Uterus (tissue), 4 donors: Measurements from ENCODE around the gene EEF1B2. TPM values are rescaled to one million over a fixed set of nuclear protein-coding genes. Genes with fewer than 3 reads are reported as not detected.
"Not testable (repeated sequence)": the region's sequence is repeated elsewhere in the genome, so short reads cannot be mapped to it uniquely, and the experiment has no call there.

Experiments used
- DNase-seq, 2 donors: peaks; one replicate each; pipeline ENCODE4 v3.0.0-alpha.2; 2019 to 2020
- H3K27ac ChIP-seq, 2 donors: fragments of 200-600 bp; sonication (generic); 1 replicate in 1 of 2; 2 replicates in 1 of 2; pipeline ENCODE4 v1.5.1; 2016 to 2018
- H3K27me3 ChIP-seq, 2 donors: fragments of 200-600 bp; sonication (generic); one replicate each; pipeline ENCODE4 v1.5.1; 2018 to 2019; ENCODE audit warnings: control low read depth in 1 of 2
- H3K36me3 ChIP-seq, 2 donors: fragments of 200-600 bp; sonication (generic); one replicate each; pipeline ENCODE4 v1.5.1; 2019; ENCODE audit warnings: control low read depth in 1 of 2
- H3K4me1 ChIP-seq, 2 donors: fragments of 200-600 bp; sonication (generic); one replicate each; pipeline ENCODE4 v1.5.1; 2018 to 2019; ENCODE audit warnings: control low read depth in 1 of 2
- H3K4me3 ChIP-seq, 2 donors: fragments of 200-600 bp; sonication (generic); 1 replicate in 1 of 2; 2 replicates in 1 of 2; pipeline ENCODE4 v1.5.1; 2018 to 2019; ENCODE audit warnings: mild to moderate bottlenecking in 1 of 2
- H3K9me3 ChIP-seq, 2 donors: fragments of 200-600 bp; sonication (generic); one replicate each; pipeline ENCODE4 v1.5.1; 2019; ENCODE audit warnings: control low read depth in 1 of 2
- POLR2A ChIP-seq, 2 donors: fragments of 450-650 bp; IDR thresholded peaks; one replicate each; pipeline ENCODE4 v1.6.1; 2016; ENCODE audit warnings: antibody characterized with exemption in 2 of 2, mild to moderate bottlenecking in 1 of 2, moderate library complexity in 1 of 2
- intact Hi-C: fragments of 100-400 bp; cut with DNase I; formaldehyde crosslinking; loops from one replicate; pipeline ENCODE4 v1.15.1; 2023; ENCODE audit warnings: low total_unique reads
- total RNA-seq, 4 donors: library from RNA; depleted of rRNA in 3 of 4; stranded (reverse); fragments of >200 nt in 3 of 4; gene quantifications; one replicate each; pipeline versions ENCODE4 v1.1.0 to v1.2.4, GENCODE V29; 2014 to 2023
- TF ChIP-seq, protein P1 (sequence below), 4 experiments: fragments of 200-600 bp in 2 of 4; fragments of 450-650 bp in 2 of 4; sonication (generic) in 2 of 4; IDR thresholded peaks; one replicate each; pipeline ENCODE4 v1.5.1; 2016 to 2019; ENCODE audit warnings: antibody characterized with exemption in 4 of 4, mild to moderate bottlenecking in 2 of 4, moderate library complexity in 1 of 4
- donor health status: DM: yes; HTN: yes; CAD: no.

Gene EEF1B2
- total RNA-seq, 4 donors from 2014 or later, result 267 to 794 (median 564) TPM

DNA sequence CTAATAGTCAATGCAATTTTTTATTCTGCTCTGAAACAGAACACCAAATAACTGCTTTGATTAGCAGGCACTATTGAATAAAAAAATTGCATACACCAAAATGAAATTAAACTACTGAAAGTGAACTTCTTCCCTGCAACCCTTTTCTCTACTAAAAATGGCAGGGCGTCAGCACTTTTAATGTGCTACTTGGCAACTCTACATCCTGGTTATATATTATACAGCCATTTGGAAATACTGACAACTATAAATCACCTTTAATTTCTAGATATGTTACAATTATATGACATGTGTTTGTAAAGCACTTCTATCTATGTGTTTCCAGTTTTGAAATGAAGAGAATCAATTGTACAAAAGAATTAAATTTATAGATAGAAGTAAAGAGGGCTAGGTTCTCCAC, 10.4 kb upstream of the EEF1B2 start:
- Histone ChIP-seq H3K36me3 (no peaks in the 10 kb centered on the region), H3K4me1 (no peaks in the 10 kb centered on the region), H3K27ac (no peak overlapping the region), H3K27me3 (no peaks in the 10 kb centered on the region), H3K4me3 (no peak overlapping the region), H3K9me3 (no peaks in the 10 kb centered on the region)
- intact Hi-C loops, result no loop called here
- TF ChIP-seq, protein P1, sequence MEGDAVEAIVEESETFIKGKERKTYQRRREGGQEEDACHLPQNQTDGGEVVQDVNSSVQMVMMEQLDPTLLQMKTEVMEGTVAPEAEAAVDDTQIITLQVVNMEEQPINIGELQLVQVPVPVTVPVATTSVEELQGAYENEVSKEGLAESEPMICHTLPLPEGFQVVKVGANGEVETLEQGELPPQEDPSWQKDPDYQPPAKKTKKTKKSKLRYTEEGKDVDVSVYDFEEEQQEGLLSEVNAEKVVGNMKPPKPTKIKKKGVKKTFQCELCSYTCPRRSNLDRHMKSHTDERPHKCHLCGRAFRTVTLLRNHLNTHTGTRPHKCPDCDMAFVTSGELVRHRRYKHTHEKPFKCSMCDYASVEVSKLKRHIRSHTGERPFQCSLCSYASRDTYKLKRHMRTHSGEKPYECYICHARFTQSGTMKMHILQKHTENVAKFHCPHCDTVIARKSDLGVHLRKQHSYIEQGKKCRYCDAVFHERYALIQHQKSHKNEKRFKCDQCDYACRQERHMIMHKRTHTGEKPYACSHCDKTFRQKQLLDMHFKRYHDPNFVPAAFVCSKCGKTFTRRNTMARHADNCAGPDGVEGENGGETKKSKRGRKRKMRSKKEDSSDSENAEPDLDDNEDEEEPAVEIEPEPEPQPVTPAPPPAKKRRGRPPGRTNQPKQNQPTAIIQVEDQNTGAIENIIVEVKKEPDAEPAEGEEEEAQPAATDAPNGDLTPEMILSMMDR (IDR thresholded peaks at IDR 0.05), result no peak
- no peak for TF ChIP-seq POLR2A (IDR thresholded peaks at IDR 0.05)
- DNase-seq, result no peak

DNA sequence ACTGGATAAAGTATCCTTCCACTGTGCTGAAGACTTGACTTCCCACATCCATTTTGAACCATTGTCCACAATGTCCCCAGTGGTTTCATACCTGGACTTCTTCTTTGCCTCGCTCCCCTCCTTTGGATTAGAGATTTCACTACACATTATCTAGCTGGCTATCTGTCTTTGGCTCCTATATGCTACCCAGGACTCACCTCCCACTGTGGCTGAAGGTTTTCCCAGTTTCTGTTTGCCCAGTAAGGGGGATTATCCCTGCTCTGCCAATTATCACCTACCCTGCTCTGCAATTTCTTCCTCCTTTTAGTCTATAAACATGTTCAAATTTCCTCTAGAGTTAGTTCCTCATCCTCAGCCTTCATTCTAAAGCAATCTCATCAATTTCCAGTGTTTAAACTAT, 9.5 kb upstream of the EEF1B2 start:
- H3K36me3 ChIP-seq, result no peaks in the 10 kb centered on the region
- no peak overlapping the region for H3K4me3 ChIP-seq
- intact Hi-C loops, result no loop called here
- no peaks in the 10 kb centered on the region for H3K9me3 ChIP-seq
- H3K27ac ChIP-seq, result no peak overlapping the region
- DNase-seq, result no peak
- no peaks in the 10 kb centered on the region for H3K27me3 ChIP-seq
- no peaks in the 10 kb centered on the region for H3K4me1 ChIP-seq
- TF ChIP-seq POLR2A (IDR thresholded peaks at IDR 0.05), result no peak
- TF ChIP-seq, protein P1 (IDR thresholded peaks at IDR 0.05), result no peak

DNA sequence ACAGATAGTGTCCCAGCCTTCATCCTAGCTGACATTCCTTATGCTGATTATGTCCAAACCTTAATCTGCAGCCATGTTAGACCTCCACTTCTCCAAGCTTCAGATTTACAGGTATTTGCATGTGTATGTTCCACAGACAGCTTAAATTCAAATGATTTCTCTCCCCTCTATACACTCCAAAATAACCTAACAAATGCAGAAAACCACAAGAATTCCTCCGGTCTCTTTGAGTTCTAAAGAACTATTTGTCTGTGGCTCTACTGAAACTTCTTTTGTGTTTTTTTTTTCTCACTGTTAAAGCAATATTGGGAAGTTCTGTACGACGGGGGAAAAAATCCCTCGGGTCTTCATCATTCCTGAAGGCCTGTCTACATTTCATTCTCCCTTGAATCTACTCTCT, 9.1 kb upstream of the EEF1B2 start:
- TF ChIP-seq POLR2A (IDR thresholded peaks at IDR 0.05), result no peak
- TF ChIP-seq, protein P1 (IDR thresholded peaks at IDR 0.05), result no peak
- Histone ChIP-seq H3K27ac (no peak overlapping the region), H3K9me3 (no peaks in the 10 kb centered on the region), H3K36me3 (no peaks in the 10 kb centered on the region), H3K27me3 (no peaks in the 10 kb centered on the region), H3K4me1 (no peaks in the 10 kb centered on the region), H3K4me3 (no peak overlapping the region)
- no peak for DNase-seq
- intact Hi-C loops, result no loop called here

DNA sequence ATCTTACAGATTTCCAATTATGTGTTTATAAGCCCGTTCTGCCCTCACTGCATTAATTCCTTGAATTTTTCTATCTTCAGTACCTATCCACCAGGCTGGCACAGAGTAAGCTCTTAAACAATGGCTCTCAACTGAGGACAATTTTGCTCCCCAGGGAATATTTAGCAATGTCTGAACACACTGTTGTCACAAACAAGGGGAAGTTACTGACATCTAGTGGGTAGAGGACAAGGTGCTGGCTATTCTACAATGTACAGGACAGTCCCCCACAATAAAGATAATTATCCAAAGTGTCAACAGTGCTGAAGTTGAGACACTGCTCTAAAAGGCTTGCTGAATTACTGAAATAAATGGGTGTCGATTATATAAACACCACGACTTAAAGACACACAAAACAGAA, 5.5 kb upstream of the EEF1B2 start:
- no peak overlapping the region for H3K27ac ChIP-seq
- intact Hi-C loops, result no loop called here
- no peaks in the 10 kb centered on the region for H3K4me1 ChIP-seq
- no peak overlapping the region for H3K4me3 ChIP-seq
- H3K36me3 ChIP-seq, result no peaks in the 10 kb centered on the region
- no peaks in the 10 kb centered on the region for H3K9me3 ChIP-seq
- DNase-seq, result no peak
- TF ChIP-seq, protein P1 (IDR thresholded peaks at IDR 0.05), result no peak
- TF ChIP-seq POLR2A (IDR thresholded peaks at IDR 0.05), result no peak
- H3K27me3 ChIP-seq, result no peaks in the 10 kb centered on the region

DNA sequence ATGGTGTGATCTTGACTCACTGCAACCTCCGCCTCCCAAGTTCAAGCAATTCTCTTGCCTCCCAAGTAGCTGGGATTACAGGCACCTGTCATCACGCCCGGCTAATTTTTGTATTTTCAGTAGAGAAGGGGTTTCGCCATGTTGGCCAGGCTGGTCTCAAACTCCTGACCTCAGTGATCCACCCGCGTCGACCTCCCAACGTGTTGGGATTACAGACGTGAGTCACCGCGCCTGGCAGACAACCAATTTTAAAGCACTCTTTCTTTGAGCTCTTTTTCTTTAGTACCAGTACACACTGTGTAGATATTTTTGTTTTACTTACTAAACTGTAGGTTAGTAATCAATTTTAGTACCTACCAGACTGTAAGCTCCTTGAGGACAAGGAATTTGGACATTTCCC, 2.7 kb upstream of the EEF1B2 start:
- intact Hi-C loops, DNase-seq, H3K4me3 ChIP-seq: not testable (repeated sequence)

More for the DNA sequence above, 2.7 kb upstream of the EEF1B2 start:
- H3K9me3 ChIP-seq, H3K4me1 ChIP-seq, H3K27ac ChIP-seq, H3K27me3 ChIP-seq, H3K36me3 ChIP-seq: not testable (repeated sequence)
